Tibial nerve (tissue), 4 donors: ENCODE results near the gene CDCP2.

Experiments
- CTCF ChIP-seq, 5 experiments: fragments of 200-600 bp in 3 of 5; fragments of 450-650 bp in 2 of 5; sonication (generic) in 3 of 5; IDR thresholded peaks; one replicate each; pipeline ENCODE4 v1.5.1; 2016 to 2019; ENCODE audit warnings: antibody characterized with exemption in 5 of 5, mild to moderate bottlenecking in 3 of 5, moderate library complexity in 2 of 5
- EP300 ChIP-seq, 2 donors: sonication (generic); formaldehyde crosslinking; IDR thresholded peaks; one replicate each; pipeline ENCODE4 v1.6.1; 2017; ENCODE audit warnings: antibody characterized with exemption in 2 of 2, mild to moderate bottlenecking in 1 of 2
- POLR2A ChIP-seq, 2 donors: fragments of 450-650 bp; IDR thresholded peaks; one replicate each; pipeline ENCODE4 v1.6.1; 2017; ENCODE audit warnings: antibody characterized with exemption in 2 of 2, mild to moderate bottlenecking in 2 of 2, moderate library complexity in 2 of 2

DNA sequence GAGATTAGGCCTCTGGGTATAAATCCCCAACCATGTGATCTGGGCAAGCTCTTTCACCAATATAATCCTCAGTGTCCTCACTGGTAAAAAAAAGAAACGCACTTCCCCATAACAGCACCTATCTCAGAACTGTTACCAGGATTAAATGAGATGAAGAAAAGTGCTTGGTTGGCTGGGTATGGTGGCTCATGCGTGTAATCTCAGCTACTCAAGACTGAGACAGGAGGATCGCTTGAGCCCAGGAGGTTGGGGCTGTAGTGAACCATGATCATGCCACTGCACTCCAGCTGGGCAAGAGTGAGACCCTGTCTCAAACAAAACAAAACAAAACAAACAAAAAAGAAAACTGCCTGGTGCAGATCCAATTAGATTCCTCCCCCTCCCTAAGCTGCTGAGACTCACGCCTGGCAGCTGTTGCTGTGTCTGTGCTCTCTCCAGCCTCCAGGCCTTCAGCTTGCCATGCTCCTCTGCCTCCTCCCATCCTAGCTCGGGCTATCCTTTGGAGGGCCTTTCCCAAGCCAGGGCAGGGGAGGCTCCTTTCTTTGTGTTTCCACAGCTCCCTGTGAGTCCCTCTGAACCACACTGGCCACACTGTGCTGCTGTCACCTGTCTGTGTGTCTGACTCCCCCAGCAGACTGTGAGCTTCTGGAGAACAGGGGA, 28.0 kb upstream of the CDCP2 start:
- no peak for TF ChIP-seq CTCF (IDR thresholded peaks at IDR 0.05)
- TF ChIP-seq POLR2A (IDR thresholded peaks at IDR 0.05), result no peak
- TF ChIP-seq EP300 (IDR thresholded peaks at IDR 0.05), result no peak
